H1 (cell line): ENCODE results near the gene RANBP17. TPM values are rescaled to one million over a fixed set of nuclear protein-coding genes. Genes with fewer than 3 reads are reported as not detected.

ENCODE experiments used
- CTCF ChIA-PET: fragments of 300-600 bp; sonication (Branson Sonifier 250); formaldehyde crosslinking; loops from one replicate; lab custom pipeline; 2021; ENCODE audit not compliant: partially characterized antibody; lab: Charles Lee
- POLR2A ChIA-PET: fragments of 300-600 bp; sonication (Branson Sonifier 250); formaldehyde crosslinking; loops from one replicate; lab custom pipeline; 2021; ENCODE audit warnings: inconsistent platforms; ENCODE audit not compliant: partially characterized antibody; lab: Charles Lee
- DNase-seq, 2 experiments: peaks; one replicate each; pipeline versions ENCODE4 v3.0.0 to v3.0.0-alpha.2; 2010 to 2022; ENCODE audit warnings: low spot score in 2 of 2, low read depth in 1 of 2, mixed read lengths in 1 of 2
- FAIRE-seq: peaks from 2 replicates; lab custom pipeline; 2011; peaks lifted over from hg19 to GRCh38; lab: Jason Lieb, UNC
- H2AFZ ChIP-seq: 2 replicates; pipeline ENCODE4 v1.8.1; 2012; ENCODE audit warnings: low read length, inconsistent platforms
- H2AK5ac ChIP-seq: 2 replicates; pipeline ENCODE4 v1.6.1; 2013; ENCODE audit warnings: low read depth, low read length
- H2BK120ac ChIP-seq: replicated peaks from 2 replicates; pipeline ENCODE3; 2013; ENCODE audit warnings: low read depth, low read length, inconsistent platforms
- H2BK12ac ChIP-seq: 2 replicates; pipeline ENCODE4 v1.6.1; 2013; ENCODE audit warnings: low read depth, low read length
- H2BK15ac ChIP-seq: 2 replicates; pipeline ENCODE4 v1.6.1; 2013; ENCODE audit warnings: low read length
- H2BK20ac ChIP-seq: 2 replicates; pipeline ENCODE4 v1.6.1; 2013; ENCODE audit warnings: low read length
- H2BK5ac ChIP-seq: 2 replicates; pipeline ENCODE4 v1.6.1; 2013; ENCODE audit warnings: low read depth, low read length
- H3K14ac ChIP-seq: 2 replicates; pipeline ENCODE4 v1.6.1; 2013; ENCODE audit warnings: inconsistent platforms; ENCODE audit not compliant: insufficient read length
- H3K18ac ChIP-seq: 2 replicates; pipeline ENCODE4 v1.6.1; 2013; ENCODE audit warnings: low read length; ENCODE audit errors: extremely low read depth
- H3K23ac ChIP-seq: 2 replicates; pipeline ENCODE4 v1.6.1; 2013; ENCODE audit warnings: inconsistent platforms; ENCODE audit not compliant: insufficient read length
- H3K23me2 ChIP-seq: 2 replicates; pipeline ENCODE4 v1.6.1; 2013; ENCODE audit warnings: low read depth, low read length
- H3K27ac ChIP-seq: 2 replicates; pipeline ENCODE4 v1.6.1; 2011; ENCODE audit warnings: low read depth, low read length, inconsistent platforms
- H3K27me3 ChIP-seq, 4 experiments: replicated peaks in 1 of 4; 1 replicate in 1 of 4; 2 replicates in 3 of 4; pipeline versions ENCODE4 v1.6.1 to v1.8.1; 2011 to 2013; ENCODE audit warnings: low read length in 3 of 4, mild to moderate bottlenecking in 3 of 4, inconsistent platforms in 2 of 4, mixed read lengths in 2 of 4, moderate library complexity in 1 of 4; ENCODE audit not compliant: control insufficient read depth in 3 of 4, insufficient read depth in 3 of 4; ENCODE audit errors: extremely low read depth in 1 of 4
- H3K36me3 ChIP-seq, 4 experiments: 2 replicates each; pipeline versions ENCODE4 v1.6.1 to v1.8.1; 2011 to 2013; ENCODE audit warnings: mild to moderate bottlenecking in 4 of 4, low read length in 3 of 4, moderate library complexity in 2 of 4, control low read depth in 1 of 4, inconsistent platforms in 1 of 4; ENCODE audit not compliant: insufficient read depth in 4 of 4, control insufficient read depth in 2 of 4
- H3K4ac ChIP-seq: replicated peaks from 2 replicates; pipeline ENCODE3; 2013; ENCODE audit warnings: low read length, low read depth, mixed read lengths, inconsistent platforms; ENCODE audit not compliant: insufficient read length
- H3K4me1 ChIP-seq, 4 experiments: replicated peaks in 1 of 4; 1 replicate in 1 of 4; 2 replicates in 3 of 4; pipeline versions ENCODE4 v1.6.1 to v1.8.1; 2011 to 2013; ENCODE audit warnings: low read length in 3 of 4, inconsistent platforms in 2 of 4, mixed read lengths in 1 of 4; ENCODE audit not compliant: insufficient read depth in 4 of 4, control insufficient read depth in 3 of 4
- H3K4me2 ChIP-seq, 2 experiments: 2 replicates each; pipeline versions ENCODE4 v1.6.1 to v1.8.1; 2011 to 2013; ENCODE audit warnings: low read depth in 2 of 2, low read length in 2 of 2, control low read depth in 1 of 2, inconsistent platforms in 1 of 2, mild to moderate bottlenecking in 1 of 2; ENCODE audit not compliant: insufficient read depth in 1 of 2
- H3K4me3 ChIP-seq, 4 experiments: fragments of 200-600, 300-600 bp in 1 of 4; sonication (generic), shearing (Covaris generic), sonication (Bioruptor Twin) in 1 of 4; 2 replicates each; pipeline versions ENCODE4 v1.5.1 to v1.8.1; 2011 to 2016; ENCODE audit warnings: low read length in 4 of 4, low read depth in 3 of 4, control low read depth in 2 of 4, inconsistent platforms in 2 of 4, mild to moderate bottlenecking in 2 of 4, mixed read lengths in 1 of 4, moderate library complexity in 1 of 4; ENCODE audit not compliant: insufficient read depth in 2 of 4; ENCODE audit errors: extremely low read depth in 1 of 4
- H3K56ac ChIP-seq: replicated peaks from 2 replicates; pipeline ENCODE3; 2013; ENCODE audit warnings: low read depth, mild to moderate bottlenecking, mixed read lengths, low read length, inconsistent platforms; ENCODE audit not compliant: insufficient read length
- H3K79me1 ChIP-seq: 2 replicates; pipeline ENCODE4 v1.6.1; 2013; ENCODE audit warnings: low read depth, low read length, control low read depth
- H3K79me2 ChIP-seq, 2 experiments: 2 replicates each; pipeline versions ENCODE4 v1.6.1 to v1.8.1; 2012 to 2013; ENCODE audit warnings: low read length in 2 of 2, mild to moderate bottlenecking in 2 of 2, inconsistent platforms in 1 of 2; ENCODE audit not compliant: insufficient read depth in 2 of 2, control insufficient read depth in 1 of 2
- H3K9ac ChIP-seq, 4 experiments: replicated peaks in 1 of 4; 1 replicate in 1 of 4; 2 replicates in 3 of 4; pipeline versions ENCODE4 v1.6.1 to v1.8.1; 2011 to 2013; ENCODE audit warnings: low read depth in 3 of 4, low read length in 3 of 4, control low read depth in 2 of 4, mild to moderate bottlenecking in 2 of 4, moderate library complexity in 2 of 4, inconsistent platforms in 1 of 4; ENCODE audit errors: extremely low read depth in 1 of 4
- H3K9me3 ChIP-seq, 2 experiments: 2 replicates each; pipeline versions ENCODE4 v1.6.1 to v1.8.1; 2012 to 2013; ENCODE audit warnings: mild to moderate bottlenecking in 2 of 2, moderate library complexity in 2 of 2, control low read depth in 1 of 2, inconsistent platforms in 1 of 2, low read depth in 1 of 2, low read length in 1 of 2, mixed read lengths in 1 of 2; ENCODE audit not compliant: insufficient read depth in 2 of 2
- H4K20me1 ChIP-seq, 2 experiments: replicated peaks in 1 of 2; 2 replicates each; pipeline versions ENCODE3 to v1.8.1; 2011 to 2013; ENCODE audit warnings: inconsistent platforms in 2 of 2, low read length in 2 of 2, mild to moderate bottlenecking in 1 of 2; ENCODE audit not compliant: insufficient read depth in 2 of 2, control insufficient read depth in 1 of 2
- H4K5ac ChIP-seq: 2 replicates; pipeline ENCODE4 v1.6.1; 2013; ENCODE audit warnings: low read length, low read depth, mixed read lengths, inconsistent platforms; ENCODE audit not compliant: insufficient read length
- H4K8ac ChIP-seq: 2 replicates; pipeline ENCODE4 v1.8.0; 2013; ENCODE audit warnings: mild to moderate bottlenecking, moderate library complexity, low read length, inconsistent platforms; ENCODE audit not compliant: insufficient read depth; ENCODE audit errors: extremely low read depth
- H4K91ac ChIP-seq: replicated peaks from 2 replicates; pipeline ENCODE3; 2013; ENCODE audit warnings: low read length, mixed read lengths, inconsistent platforms; ENCODE audit not compliant: insufficient read length
- CTBP2 ChIP-seq: IDR thresholded peaks from 2 replicates; pipeline ENCODE4 v1.7.0; 2011; ENCODE audit warnings: borderline replicate concordance, mild to moderate bottlenecking, moderate library complexity, mixed read lengths, low read length; ENCODE audit not compliant: insufficient read depth, insufficient read length
- SUZ12 ChIP-seq: fragments of 200-600 bp; sonication (generic); IDR thresholded peaks from 2 replicates; pipeline ENCODE4 v1.6.1; 2012; ENCODE audit warnings: mild to moderate bottlenecking, inconsistent platforms, low read length, moderate library complexity, mixed read lengths
- WGBS, 2 experiments: shearing (Covaris generic) in 1 of 2; methylation state at CpG; one replicate each; pipeline versions ENCODE4 v1.1.6 to v1.1.7; 2013 to 2015; ENCODE audit warnings: low lambda C conversion rate in 2 of 2, mixed read lengths in 2 of 2, inconsistent platforms in 1 of 2, low coverage in 1 of 2, missing lambda C conversion rate in 1 of 2; ENCODE audit not compliant: insufficient replicate concordance in 2 of 2, insufficient coverage in 1 of 2, insufficient read length in 1 of 2; ENCODE audit errors: extremely low coverage in 1 of 2, missing lambda C conversion rate in 1 of 2; 5-methylcytosine and 5-hydroxymethylcytosine counted together
- polyA plus RNA-seq, 7 experiments: library from polyadenylated mRNA; depleted of rRNA in 3 of 7; stranded (reverse) in 5 of 7; unstranded in 2 of 7; fragments of >200 nt in 5 of 7; fragments of 200-250 nt in 2 of 7; gene quantifications; 1 replicate in 5 of 7; 2 replicates in 1 of 7; 4 replicates in 1 of 7; pipeline versions ENCODE4 v1.2.1 to v1.2.3, GENCODE V29; 2011 to 2013; ENCODE audit warnings: missing spikeins in 2 of 7, mixed read lengths in 2 of 7
- total RNA-seq: library from RNA; stranded (reverse); fragmentation: NEBNext Ultra II Directional; extraction: Animal tissue kit (Norgen Biotek cat#: 25700); gene quantifications from 2 replicates; pipeline ENCODE4 v1.2.1, GENCODE V29; 2021
- TF ChIP-seq, protein P1 (sequence below): IDR thresholded peaks from 2 replicates; pipeline ENCODE4 v1.6.1; 2011; ENCODE audit warnings: low read length, improper control_type of control experiment

The RANBP17 gene
- total and polyA plus RNA-seq, 2 of the 8 experiments (the other 6 are each of a cell fraction or from before 2014, with no cell fraction given): 8.6 to 21.3 TPM

GRCh38 chr5:171128136-171128535 lies 266.3 kb downstream of the RANBP17 start:
- CTCF ChIA-PET: interaction anchor here (0.6 to 0.9 kb wide), 2 partner anchors 34 to 693 kb away, joined by 3 read pairs; no protein-coding TSS in a partner anchor
- H2BK12ac ChIP-seq: no peak overlapping the region
- H2AK5ac ChIP-seq: no peak overlapping the region
- H4K91ac ChIP-seq: no peak overlapping the region
- H3K27me3 ChIP-seq: no peaks in the 10 kb centered on the region
- no peaks in the 10 kb centered on the region for H3K9me3 ChIP-seq
- no peak overlapping the region for H3K27ac ChIP-seq
- no peak overlapping the region for H3K56ac ChIP-seq
- no peak overlapping the region for H3K18ac ChIP-seq
- TF ChIP-seq CTBP2 (no peak), SUZ12 (no peak)
- TF ChIP-seq, protein P1, sequence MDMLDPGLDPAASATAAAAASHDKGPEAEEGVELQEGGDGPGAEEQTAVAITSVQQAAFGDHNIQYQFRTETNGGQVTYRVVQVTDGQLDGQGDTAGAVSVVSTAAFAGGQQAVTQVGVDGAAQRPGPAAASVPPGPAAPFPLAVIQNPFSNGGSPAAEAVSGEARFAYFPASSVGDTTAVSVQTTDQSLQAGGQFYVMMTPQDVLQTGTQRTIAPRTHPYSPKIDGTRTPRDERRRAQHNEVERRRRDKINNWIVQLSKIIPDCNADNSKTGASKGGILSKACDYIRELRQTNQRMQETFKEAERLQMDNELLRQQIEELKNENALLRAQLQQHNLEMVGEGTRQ: no peak
- FAIRE-seq: no peak
- no peak overlapping the region for H2BK5ac ChIP-seq
- H4K8ac ChIP-seq: no peak overlapping the region
- no peak overlapping the region for H3K4ac ChIP-seq
- H3K4me1 ChIP-seq: no peaks in the 10 kb centered on the region
- no peak overlapping the region for H2BK20ac ChIP-seq
- H3K4me3 ChIP-seq: no peak overlapping the region
- H3K79me2 ChIP-seq: no peaks in the 10 kb centered on the region
- 94% methylated on average over 4 of the region's 4 CpGs; no CpG with 5 or more reads in 1 of the 2 experiments for WGBS, 2 experiments
- H2BK120ac ChIP-seq: no peak overlapping the region
- H3K23me2 ChIP-seq: no peaks in the 10 kb centered on the region
- no peak overlapping the region for H2BK15ac ChIP-seq
- no peak for DNase-seq
- H3K23ac ChIP-seq: no peak overlapping the region
- no peaks in the 10 kb centered on the region for H3K36me3 ChIP-seq
- H2AFZ ChIP-seq: no peak overlapping the region
- H3K4me2 ChIP-seq: no peak overlapping the region
- H3K79me1 ChIP-seq: no peaks in the 10 kb centered on the region
- no peak overlapping the region for H4K5ac ChIP-seq
- no peak overlapping the region for H3K9ac ChIP-seq
- H3K14ac ChIP-seq: no peak overlapping the region
- POLR2A ChIA-PET: no interaction called here
- no peaks in the 10 kb centered on the region for H4K20me1 ChIP-seq
